GM23338 (cell line): ENCODE data around the gene CASP2. TPM values are rescaled to one million over a fixed set of nuclear protein-coding genes. Genes with fewer than 3 reads are reported as not detected.
A peak's percentile ranks its signal among the peaks of the same experiment; 100 is the strongest.

Experiments
- ATAC-seq: fragments of 200-7000 bp; cut with Tn5 transposase; 3 replicates; pipeline ENCODE4 v1.9.1; 2020
- DNase-seq: peaks from one replicate; pipeline ENCODE4 v3.0.0-alpha.2; 2015; ENCODE audit warnings: low spot score
- H2AFZ ChIP-seq: fragments of 200-600 bp; sonication (generic); 2 replicates; pipeline ENCODE4 v1.8.0; 2016; ENCODE audit warnings: antibody characterized with exemption, mild to moderate bottlenecking, moderate library complexity
- H3F3A ChIP-seq: fragments of 200-600 bp; sonication (generic); replicated peaks from 2 replicates; pipeline ENCODE4 v1.8.0; 2017; ENCODE audit warnings: antibody characterized with exemption, mixed run types, low read depth
- H3K27ac ChIP-seq: fragments of 200-600 bp; sonication (generic); 2 replicates; pipeline ENCODE4 v1.6.1; 2016; ENCODE audit warnings: low read depth
- H3K27me3 ChIP-seq: fragments of 200-600 bp; sonication (generic); 2 replicates; pipeline ENCODE4 v1.8.0; 2016; ENCODE audit warnings: mild to moderate bottlenecking, mixed run types, moderate library complexity; ENCODE audit not compliant: insufficient read depth
- H3K36me3 ChIP-seq: fragments of 200-600 bp; sonication (generic); 2 replicates; pipeline ENCODE4 v1.8.0; 2016; ENCODE audit warnings: mild to moderate bottlenecking; ENCODE audit not compliant: insufficient read depth
- H3K4me1 ChIP-seq: fragments of 200-600 bp; sonication (generic); 2 replicates; pipeline ENCODE4 v1.8.0; 2016; ENCODE audit warnings: mild to moderate bottlenecking, moderate library complexity; ENCODE audit not compliant: insufficient read depth
- H3K4me2 ChIP-seq: fragments of 200-600 bp; sonication (generic); 2 replicates; pipeline ENCODE4 v1.7.1; 2017; ENCODE audit warnings: mixed run types
- H3K4me3 ChIP-seq: fragments of 200-600 bp; sonication (generic); 2 replicates; pipeline ENCODE4 v1.6.1; 2016; ENCODE audit warnings: mixed run types
- H3K79me2 ChIP-seq: fragments of 200-600 bp; sonication (generic); replicated peaks from 2 replicates; pipeline ENCODE4 v1.8.0; 2017; ENCODE audit warnings: mild to moderate bottlenecking; ENCODE audit not compliant: insufficient read depth
- H3K9me2 ChIP-seq: fragments of 200-600 bp; sonication (generic); 2 replicates; pipeline ENCODE4 v1.8.0; 2017; ENCODE audit not compliant: insufficient read depth
- H4K20me1 ChIP-seq: fragments of 200-600 bp; sonication (generic); replicated peaks from 2 replicates; pipeline ENCODE4 v1.8.0; 2017; ENCODE audit warnings: mild to moderate bottlenecking; ENCODE audit not compliant: insufficient read depth
- H3K27ac Mint-ChIP-seq: 2 replicates; pipeline ENCODE4 v1.8.0; 2020; ENCODE audit warnings: inconsistent platforms, mild to moderate bottlenecking, moderate library complexity, mixed read lengths
- H3K27me3 Mint-ChIP-seq: 3 replicates; pipeline ENCODE4 v1.8.0; 2022; ENCODE audit warnings: low read depth, mild to moderate bottlenecking, moderate library complexity, mixed read lengths, inconsistent platforms; ENCODE audit not compliant: insufficient read depth, poor library complexity
- H3K36me3 Mint-ChIP-seq: 3 replicates; pipeline ENCODE4 v1.8.0; 2021; ENCODE audit warnings: low read depth, mild to moderate bottlenecking, inconsistent platforms, moderate library complexity, mixed read lengths
- H3K4me1 Mint-ChIP-seq: 3 replicates; pipeline ENCODE4 v1.8.0; 2020; ENCODE audit warnings: mild to moderate bottlenecking, inconsistent platforms, mixed read lengths
- H3K4me3 Mint-ChIP-seq: 3 replicates; pipeline ENCODE4 v1.8.0; 2021; ENCODE audit warnings: moderate library complexity, mild to moderate bottlenecking, inconsistent platforms, mixed read lengths
- H3K9me3 Mint-ChIP-seq: 3 replicates; pipeline ENCODE4 v1.8.0; 2020; ENCODE audit warnings: moderate library complexity, mild to moderate bottlenecking, inconsistent platforms, mixed read lengths
- CREB1 ChIP-seq: fragments of 250-450 bp; sonication (Bioruptor Pico); IDR thresholded peaks from 2 replicates; pipeline ENCODE4 v1.5.0; 2020; ENCODE audit warnings: low read depth, mild to moderate bottlenecking, moderate library complexity
- ETS1 ChIP-seq: IDR thresholded peaks from 2 replicates; pipeline ENCODE4 v1.6.1; 2016; ENCODE audit warnings: antibody characterized with exemption
- EZH2 ChIP-seq: fragments of 200-600 bp; sonication (generic); IDR thresholded peaks from one replicate; pipeline ENCODE4 v1.8.0; 2017; ENCODE audit warnings: antibody characterized with exemption, mild to moderate bottlenecking, low read depth; ENCODE audit not compliant: unreplicated experiment
- JUNB ChIP-seq: IDR thresholded peaks from one replicate; pipeline ENCODE4 v1.6.1; 2016; ENCODE audit warnings: antibody characterized with exemption; ENCODE audit not compliant: unreplicated experiment
- NANOG ChIP-seq: IDR thresholded peaks from 2 replicates; pipeline ENCODE4 v1.6.1; 2016; ENCODE audit warnings: antibody characterized with exemption, borderline replicate concordance
- ZNF462 ChIP-seq: fragments of 250-450 bp; sonication (Bioruptor Pico); IDR thresholded peaks from 2 replicates; pipeline ENCODE4 v1.5.0; 2020; ENCODE audit warnings: mild to moderate bottlenecking, moderate library complexity
- polyA plus RNA-seq: library from polyadenylated mRNA; unstranded; fragments of >200 nt; fragmentation: Nextera tagmentation; extraction: Ambion mirVana; gene quantifications from 2 replicates; pipeline ENCODE4 v1.2.1, GENCODE V29; 2016
- total RNA-seq: library from RNA; depleted of rRNA; stranded (reverse); fragments of >200 nt; shearing (Covaris generic); gene quantifications from 2 replicates; pipeline ENCODE4 v1.2.3, GENCODE V29; 2014

Gene CASP2
- total and polyA plus RNA-seq, 2 experiments from 2014 or later = 17.7 to 21.8 TPM

DNA sequence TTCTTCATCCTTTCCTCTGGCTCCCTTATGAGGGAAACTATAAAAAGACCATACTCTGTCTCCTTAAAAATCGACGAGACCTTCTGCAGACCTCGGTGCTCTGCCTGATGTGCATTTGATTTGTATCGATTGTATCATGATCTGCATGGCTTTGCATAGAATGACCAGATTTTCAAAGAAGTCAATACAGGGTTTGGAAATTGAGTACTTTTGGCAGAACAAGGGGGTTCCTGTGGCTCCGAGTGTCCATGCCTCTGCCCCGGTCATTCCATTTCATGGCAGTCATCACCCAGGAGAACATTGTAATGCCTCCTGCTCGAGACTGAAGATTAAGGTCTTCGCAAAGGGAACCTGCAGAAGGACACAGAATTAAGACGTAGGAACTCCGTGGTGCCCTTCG lies 685 bp downstream of the CASP2 start (continued):
- TF ChIP-seq NANOG (no peak), ZNF462 (CRISPR knock-in tag) (no peak), JUNB (no peak), EZH2 (no peak)

DNA sequence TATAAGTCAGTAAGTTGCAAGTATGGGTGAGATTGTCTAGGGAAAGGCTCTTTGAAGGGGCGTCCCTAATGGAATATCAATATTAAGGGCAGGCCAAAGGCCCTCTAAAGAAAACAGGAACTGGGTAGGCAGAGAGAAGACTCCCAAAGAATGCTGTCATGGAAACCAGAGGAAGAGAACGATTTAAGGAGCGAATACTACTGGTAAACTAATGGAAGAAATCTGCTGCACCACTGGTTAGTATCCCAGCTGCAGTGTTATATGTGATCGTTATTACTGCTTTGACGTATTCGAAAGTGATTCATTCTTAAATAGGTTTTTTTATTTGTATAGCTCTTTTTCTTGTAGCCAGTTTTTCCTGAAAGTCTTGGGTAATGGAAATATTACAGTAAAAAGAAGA lies 1.3 kb downstream of the CASP2 start:
- no peak overlapping the region for H2AFZ ChIP-seq
- H3K4me1 Mint-ChIP-seq = peaks cover 24% of the 10 kb centered on the region

More for the DNA sequence above, 1.3 kb downstream of the CASP2 start:
- no peak overlapping the region for H3K27ac ChIP-seq
- Mint-ChIP-seq H3K4me3 (peak overlapping the region; percentile 99), H3K27me3 (peaks cover 40% of the 10 kb centered on the region), H3K27ac (no peak overlapping the region; the same call in 1 of the 2 replicates), H3K9me3 (peaks cover 18% of the 10 kb centered on the region), H3K36me3 (peaks cover 65% of the 10 kb centered on the region)
- peaks cover 24% of the 10 kb centered on the region for H3K27me3 ChIP-seq
- peaks cover 28% of the 10 kb centered on the region for H4K20me1 ChIP-seq
- no peak for DNase-seq
- TF ChIP-seq NANOG (no peak), CREB1 (CRISPR knock-in tag) (no peak), ZNF462 (CRISPR knock-in tag) (no peak), EZH2 (no peak), ETS1 (no peak)
- peaks cover 44% of the 10 kb centered on the region for H3K79me2 ChIP-seq
- H3K4me3 ChIP-seq = peak overlapping the region; percentile 99
- H3K36me3 ChIP-seq = peaks cover 25% of the 10 kb centered on the region
- peak overlapping the region; percentile 100 for H3K4me2 ChIP-seq
- H3K4me1 ChIP-seq = peaks cover 25% of the 10 kb centered on the region; the same call in 1 of the 2 replicates
- peaks cover 6% of the 10 kb centered on the region; the same call in 1 of the 2 replicates for H3K9me2 ChIP-seq
- ATAC-seq = no peak
- H3F3A ChIP-seq = peaks cover 7% of the 10 kb centered on the region; the same call in 1 of the 2 replicates
